IMR-90 (cell line): ENCODE results near the gene HMOX2.

Experiments used
- CEBPB ChIP-seq: IDR thresholded peaks from 2 replicates; pipeline ENCODE4 v1.6.1; 2012; ENCODE audit warnings: low read depth, low read length, improper control_type of control experiment
- CTCF ChIP-seq: conservative IDR thresholded peaks from 2 replicates; pipeline ENCODE4 v1.5.1; 2012; ENCODE audit warnings: mild to moderate bottlenecking, low read depth, low read length, improper control_type of control experiment
- ELK1 ChIP-seq: fragments of 150-350 bp; IDR thresholded peaks from 2 replicates; pipeline ENCODE4 v1.6.1; 2016; ENCODE audit warnings: low read depth, mild to moderate bottlenecking, low read length, moderate library complexity, borderline replicate concordance
- MAFK ChIP-seq: IDR thresholded peaks from 2 replicates; pipeline ENCODE4 v1.6.1; 2012; ENCODE audit warnings: low read depth, low read length, improper control_type of control experiment
- MAZ ChIP-seq: IDR thresholded peaks from 2 replicates; pipeline ENCODE4 v1.6.1; 2012; ENCODE audit warnings: low read depth, mild to moderate bottlenecking, low read length, improper control_type of control experiment, moderate library complexity, borderline replicate concordance
- POLR2A ChIP-seq: IDR thresholded peaks from 2 replicates; pipeline ENCODE4 v1.6.1; 2012; ENCODE audit warnings: mild to moderate bottlenecking, low read depth, low read length
- RAD21 ChIP-seq: IDR thresholded peaks from 2 replicates; pipeline ENCODE4 v1.6.1; 2012; ENCODE audit warnings: low read length, improper control_type of control experiment
- RCOR1 ChIP-seq: IDR thresholded peaks from 2 replicates; pipeline ENCODE4 v1.6.1; 2012; ENCODE audit warnings: mild to moderate bottlenecking, low read length, improper control_type of control experiment; ENCODE audit not compliant: insufficient replicate concordance

GRCh38 chr16:4472880-4473279 is 3.3 kb upstream of the HMOX2 start:
- TF ChIP-seq POLR2A (no peak), RCOR1 (no peak), CTCF (no peak), RAD21 (no peak), MAZ (no peak), MAFK (no peak), CEBPB (no peak), ELK1 (no peak)
